H1 (cell line): ENCODE results near the gene N4BP3. TPM values are rescaled to one million over a fixed set of nuclear protein-coding genes. Genes with fewer than 3 reads are reported as not detected.

Experiments
- CTCF ChIA-PET: fragments of 300-600 bp; sonication (Branson Sonifier 250); formaldehyde crosslinking; loops from one replicate; lab custom pipeline; 2021; ENCODE audit not compliant: partially characterized antibody; lab: Charles Lee
- POLR2A ChIA-PET: fragments of 300-600 bp; sonication (Branson Sonifier 250); formaldehyde crosslinking; loops from one replicate; lab custom pipeline; 2021; ENCODE audit warnings: inconsistent platforms; ENCODE audit not compliant: partially characterized antibody; lab: Charles Lee
- DNase-seq, 2 experiments: peaks; one replicate each; pipeline versions ENCODE4 v3.0.0 to v3.0.0-alpha.2; 2010 to 2022; ENCODE audit warnings: low spot score in 2 of 2, low read depth in 1 of 2, mixed read lengths in 1 of 2
- FAIRE-seq: peaks from 2 replicates; lab custom pipeline; 2011; peaks lifted over from hg19 to GRCh38; lab: Jason Lieb, UNC
- H2AFZ ChIP-seq: 2 replicates; pipeline ENCODE4 v1.8.1; 2012; ENCODE audit warnings: low read length, inconsistent platforms
- H2AK5ac ChIP-seq: 2 replicates; pipeline ENCODE4 v1.6.1; 2013; ENCODE audit warnings: low read depth, low read length
- H2BK120ac ChIP-seq: replicated peaks from 2 replicates; pipeline ENCODE3; 2013; ENCODE audit warnings: low read depth, low read length, inconsistent platforms
- H2BK12ac ChIP-seq: 2 replicates; pipeline ENCODE4 v1.6.1; 2013; ENCODE audit warnings: low read depth, low read length
- H2BK15ac ChIP-seq: 2 replicates; pipeline ENCODE4 v1.6.1; 2013; ENCODE audit warnings: low read length
- H2BK20ac ChIP-seq: 2 replicates; pipeline ENCODE4 v1.6.1; 2013; ENCODE audit warnings: low read length
- H2BK5ac ChIP-seq: 2 replicates; pipeline ENCODE4 v1.6.1; 2013; ENCODE audit warnings: low read depth, low read length
- H3K14ac ChIP-seq: 2 replicates; pipeline ENCODE4 v1.6.1; 2013; ENCODE audit warnings: inconsistent platforms; ENCODE audit not compliant: insufficient read length
- H3K18ac ChIP-seq: 2 replicates; pipeline ENCODE4 v1.6.1; 2013; ENCODE audit warnings: low read length; ENCODE audit errors: extremely low read depth
- H3K23ac ChIP-seq: 2 replicates; pipeline ENCODE4 v1.6.1; 2013; ENCODE audit warnings: inconsistent platforms; ENCODE audit not compliant: insufficient read length
- H3K23me2 ChIP-seq: 2 replicates; pipeline ENCODE4 v1.6.1; 2013; ENCODE audit warnings: low read depth, low read length
- H3K27ac ChIP-seq: 2 replicates; pipeline ENCODE4 v1.6.1; 2011; ENCODE audit warnings: low read depth, low read length, inconsistent platforms
- H3K27me3 ChIP-seq, 4 experiments: replicated peaks in 1 of 4; 1 replicate in 1 of 4; 2 replicates in 3 of 4; pipeline versions ENCODE4 v1.6.1 to v1.8.1; 2011 to 2013; ENCODE audit warnings: low read length in 3 of 4, mild to moderate bottlenecking in 3 of 4, inconsistent platforms in 2 of 4, mixed read lengths in 2 of 4, moderate library complexity in 1 of 4; ENCODE audit not compliant: control insufficient read depth in 3 of 4, insufficient read depth in 3 of 4; ENCODE audit errors: extremely low read depth in 1 of 4
- H3K36me3 ChIP-seq, 4 experiments: 2 replicates each; pipeline versions ENCODE4 v1.6.1 to v1.8.1; 2011 to 2013; ENCODE audit warnings: mild to moderate bottlenecking in 4 of 4, low read length in 3 of 4, moderate library complexity in 2 of 4, control low read depth in 1 of 4, inconsistent platforms in 1 of 4; ENCODE audit not compliant: insufficient read depth in 4 of 4, control insufficient read depth in 2 of 4
- H3K4ac ChIP-seq: replicated peaks from 2 replicates; pipeline ENCODE3; 2013; ENCODE audit warnings: low read length, low read depth, mixed read lengths, inconsistent platforms; ENCODE audit not compliant: insufficient read length
- H3K4me1 ChIP-seq, 4 experiments: replicated peaks in 1 of 4; 1 replicate in 1 of 4; 2 replicates in 3 of 4; pipeline versions ENCODE4 v1.6.1 to v1.8.1; 2011 to 2013; ENCODE audit warnings: low read length in 3 of 4, inconsistent platforms in 2 of 4, mixed read lengths in 1 of 4; ENCODE audit not compliant: insufficient read depth in 4 of 4, control insufficient read depth in 3 of 4
- H3K4me2 ChIP-seq, 2 experiments: 2 replicates each; pipeline versions ENCODE4 v1.6.1 to v1.8.1; 2011 to 2013; ENCODE audit warnings: low read depth in 2 of 2, low read length in 2 of 2, control low read depth in 1 of 2, inconsistent platforms in 1 of 2, mild to moderate bottlenecking in 1 of 2; ENCODE audit not compliant: insufficient read depth in 1 of 2
- H3K4me3 ChIP-seq, 4 experiments: fragments of 200-600, 300-600 bp in 1 of 4; sonication (generic), shearing (Covaris generic), sonication (Bioruptor Twin) in 1 of 4; 2 replicates each; pipeline versions ENCODE4 v1.5.1 to v1.8.1; 2011 to 2016; ENCODE audit warnings: low read length in 4 of 4, low read depth in 3 of 4, control low read depth in 2 of 4, inconsistent platforms in 2 of 4, mild to moderate bottlenecking in 2 of 4, mixed read lengths in 1 of 4, moderate library complexity in 1 of 4; ENCODE audit not compliant: insufficient read depth in 2 of 4; ENCODE audit errors: extremely low read depth in 1 of 4
- H3K56ac ChIP-seq: replicated peaks from 2 replicates; pipeline ENCODE3; 2013; ENCODE audit warnings: low read depth, mild to moderate bottlenecking, mixed read lengths, low read length, inconsistent platforms; ENCODE audit not compliant: insufficient read length
- H3K79me1 ChIP-seq: 2 replicates; pipeline ENCODE4 v1.6.1; 2013; ENCODE audit warnings: low read depth, low read length, control low read depth
- H3K79me2 ChIP-seq, 2 experiments: 2 replicates each; pipeline versions ENCODE4 v1.6.1 to v1.8.1; 2012 to 2013; ENCODE audit warnings: low read length in 2 of 2, mild to moderate bottlenecking in 2 of 2, inconsistent platforms in 1 of 2; ENCODE audit not compliant: insufficient read depth in 2 of 2, control insufficient read depth in 1 of 2
- H3K9ac ChIP-seq, 4 experiments: replicated peaks in 1 of 4; 1 replicate in 1 of 4; 2 replicates in 3 of 4; pipeline versions ENCODE4 v1.6.1 to v1.8.1; 2011 to 2013; ENCODE audit warnings: low read depth in 3 of 4, low read length in 3 of 4, control low read depth in 2 of 4, mild to moderate bottlenecking in 2 of 4, moderate library complexity in 2 of 4, inconsistent platforms in 1 of 4; ENCODE audit errors: extremely low read depth in 1 of 4
- H3K9me3 ChIP-seq, 2 experiments: 2 replicates each; pipeline versions ENCODE4 v1.6.1 to v1.8.1; 2012 to 2013; ENCODE audit warnings: mild to moderate bottlenecking in 2 of 2, moderate library complexity in 2 of 2, control low read depth in 1 of 2, inconsistent platforms in 1 of 2, low read depth in 1 of 2, low read length in 1 of 2, mixed read lengths in 1 of 2; ENCODE audit not compliant: insufficient read depth in 2 of 2
- H4K20me1 ChIP-seq, 2 experiments: replicated peaks in 1 of 2; 2 replicates each; pipeline versions ENCODE3 to v1.8.1; 2011 to 2013; ENCODE audit warnings: inconsistent platforms in 2 of 2, low read length in 2 of 2, mild to moderate bottlenecking in 1 of 2; ENCODE audit not compliant: insufficient read depth in 2 of 2, control insufficient read depth in 1 of 2
- H4K5ac ChIP-seq: 2 replicates; pipeline ENCODE4 v1.6.1; 2013; ENCODE audit warnings: low read length, low read depth, mixed read lengths, inconsistent platforms; ENCODE audit not compliant: insufficient read length
- H4K8ac ChIP-seq: 2 replicates; pipeline ENCODE4 v1.8.0; 2013; ENCODE audit warnings: mild to moderate bottlenecking, moderate library complexity, low read length, inconsistent platforms; ENCODE audit not compliant: insufficient read depth; ENCODE audit errors: extremely low read depth
- H4K91ac ChIP-seq: replicated peaks from 2 replicates; pipeline ENCODE3; 2013; ENCODE audit warnings: low read length, mixed read lengths, inconsistent platforms; ENCODE audit not compliant: insufficient read length
- CTBP2 ChIP-seq: IDR thresholded peaks from 2 replicates; pipeline ENCODE4 v1.7.0; 2011; ENCODE audit warnings: borderline replicate concordance, mild to moderate bottlenecking, moderate library complexity, mixed read lengths, low read length; ENCODE audit not compliant: insufficient read depth, insufficient read length
- POLR2AphosphoS5 ChIP-seq: IDR thresholded peaks from 2 replicates; pipeline ENCODE4 v1.6.1; 2011; ENCODE audit warnings: low read depth, low read length
- ZNF274 ChIP-seq: IDR thresholded peaks from 2 replicates; pipeline ENCODE4 v1.7.0; 2012; ENCODE audit warnings: low read length, borderline replicate concordance; ENCODE audit errors: extremely low read depth
- WGBS, 2 experiments: shearing (Covaris generic) in 1 of 2; methylation state at CpG; one replicate each; pipeline versions ENCODE4 v1.1.6 to v1.1.7; 2013 to 2015; ENCODE audit warnings: low lambda C conversion rate in 2 of 2, mixed read lengths in 2 of 2, inconsistent platforms in 1 of 2, low coverage in 1 of 2, missing lambda C conversion rate in 1 of 2; ENCODE audit not compliant: insufficient replicate concordance in 2 of 2, insufficient coverage in 1 of 2, insufficient read length in 1 of 2; ENCODE audit errors: extremely low coverage in 1 of 2, missing lambda C conversion rate in 1 of 2; 5-methylcytosine and 5-hydroxymethylcytosine counted together
- polyA plus RNA-seq, 7 experiments: library from polyadenylated mRNA; depleted of rRNA in 3 of 7; stranded (reverse) in 5 of 7; unstranded in 2 of 7; fragments of >200 nt in 5 of 7; fragments of 200-250 nt in 2 of 7; gene quantifications; 1 replicate in 5 of 7; 2 replicates in 1 of 7; 4 replicates in 1 of 7; pipeline versions ENCODE4 v1.2.1 to v1.2.3, GENCODE V29; 2011 to 2013; ENCODE audit warnings: missing spikeins in 2 of 7, mixed read lengths in 2 of 7
- total RNA-seq: library from RNA; stranded (reverse); fragmentation: NEBNext Ultra II Directional; extraction: Animal tissue kit (Norgen Biotek cat#: 25700); gene quantifications from 2 replicates; pipeline ENCODE4 v1.2.1, GENCODE V29; 2021

The N4BP3 gene
- total and polyA plus RNA-seq, 2 of the 8 experiments (the other 6 are each of a cell fraction or from before 2014, with no cell fraction given): 13.1 to 39.2 TPM

- Histone ChIP-seq H3K18ac (no peak overlapping the region; the same call in 1 of the 2 replicates), H2BK5ac (peak overlapping the region; percentile 96), H2AFZ (no peak overlapping the region)
- TF ChIP-seq ZNF274 (no peak), CTBP2 (no peak), POLR2AphosphoS5 (peak; percentile 30; the same call in 1 of the 2 replicates)
Measured at GRCh38 chr5:178122346-178122745, 9.0 kb downstream of the N4BP3 start.

More at GRCh38 chr5:178122346-178122745, 9.0 kb downstream of the N4BP3 start:
- H3K9ac ChIP-seq: no peak overlapping the region
- POLR2A ChIA-PET: interaction anchor here (0.8 to 40.7 kb wide), 6 partner anchors 6 to 58 kb away, joined by 3 to 1250 read pairs (median 9); partner anchors contain the start of genes N4BP3, NHP2 and RMND5B
- H4K8ac ChIP-seq: peak overlapping the region; percentile 74
- 0 out of 2 replicates have a peak overlapping the region, but pooled peaks have one; percentile 56 for H2AK5ac ChIP-seq
- 0 out of 2 replicates have a peak overlapping the region, but pooled peaks have one; percentile 32 for H2BK20ac ChIP-seq
- H4K20me1 ChIP-seq: peaks cover 7 to 12% of the 10 kb centered on the region in 2 experiments
- no peak overlapping the region for H4K5ac ChIP-seq
- H3K4me1 ChIP-seq: peaks cover 10 to 58% (median 33%) of the 10 kb centered on the region in 4 experiments
- H3K79me2 ChIP-seq: peaks cover 5 to 41% of the 10 kb centered on the region in 2 experiments; a peak in 3 of 4 replicates
- peak overlapping the region; percentile 65; the same call in 1 of the 2 replicates for H3K27ac ChIP-seq
- no peak for FAIRE-seq
- H2BK12ac ChIP-seq: 0 out of 2 replicates have a peak overlapping the region, but pooled peaks have one; percentile 75
- H3K56ac ChIP-seq: no peak overlapping the region
- peaks cover 16% of the 10 kb centered on the region for H3K79me1 ChIP-seq
- H4K91ac ChIP-seq: no peak overlapping the region
- H2BK120ac ChIP-seq: no peak overlapping the region
- H3K36me3 ChIP-seq: peaks cover 9 to 29% (median 20%) of the 10 kb centered on the region in 4 experiments; a peak in 7 of 8 replicates
- H3K4me2 ChIP-seq: no peak overlapping the region
- 96% methylated on average over 5 of the region's 5 CpGs; no CpG with 5 or more reads in 1 of the 2 experiments for WGBS, 2 experiments
- H3K4me3 ChIP-seq: no peak overlapping the region
- H3K27me3 ChIP-seq: no peaks in the 10 kb centered on the region
- no peaks in the 10 kb centered on the region for H3K23me2 ChIP-seq
- no peak for DNase-seq
- 0 out of 2 replicates have a peak overlapping the region, but pooled peaks have one; percentile 25 for H2BK15ac ChIP-seq
- no peak overlapping the region for H3K14ac ChIP-seq
- H3K4ac ChIP-seq: no peak overlapping the region
- no peak overlapping the region for H3K23ac ChIP-seq
- H3K9me3 ChIP-seq: no peaks in the 10 kb centered on the region
- CTCF ChIA-PET: interaction anchor here (1.1 to 12.9 kb wide), 6 partner anchors 10 to 46 kb away, joined by 4 to 189 read pairs (median 86); partner anchors contain the start of genes NHP2 and RMND5B
